Pancreas (tissue), 10 donors: ENCODE data around the gene HRCT1. TPM values are rescaled to one million over a fixed set of nuclear protein-coding genes. Genes with fewer than 3 reads are reported as not detected.
A peak's percentile ranks its signal among the peaks of the same experiment; 100 is the strongest.

ENCODE experiments used
- ATAC-seq, 4 donors: fragments of 200-7000 bp; cut with Tn5 transposase; one replicate each; pipeline versions ENCODE4 v1.8.0 to v1.9.1; 2020; ENCODE audit warnings: mild to moderate bottlenecking in 4 of 4, moderate library complexity in 4 of 4
- DNase-seq, 6 donors: peaks; one replicate each; pipeline ENCODE4 v3.0.0-alpha.2; 2020
- FAIRE-seq: peaks from 2 replicates; lab custom pipeline; 2012; peaks lifted over from hg19 to GRCh38; lab: Jason Lieb, UNC
- H3K27ac ChIP-seq, 4 donors: fragments of 200-600 bp; sonication (generic); 1 replicate in 3 of 4; 2 replicates in 1 of 4; pipeline versions ENCODE4 v1.5.0 to v1.8.0; 2020
- H3K27me3 ChIP-seq, 4 donors: fragments of 200-600 bp; one replicate each; pipeline ENCODE4 v1.8.0; 2021
- H3K36me3 ChIP-seq, 3 donors: fragments of 200-600 bp; sonication (generic) in 1 of 3; one replicate each; pipeline versions ENCODE4 v1.5.0 to v1.8.0; 2020 to 2021
- H3K4me1 ChIP-seq, 3 donors: fragments of 200-600 bp; one replicate each; pipeline ENCODE4 v1.8.0; 2021
- H3K4me3 ChIP-seq, 4 donors: fragments of 200-600 bp; sonication (generic) in 2 of 4; one replicate each; pipeline versions ENCODE4 v1.5.0 to v1.8.0; 2020 to 2021
- H3K9me3 ChIP-seq, 4 donors: fragments of 200-600 bp; one replicate each; pipeline ENCODE4 v1.8.0; 2021
- WGBS, 2 donors: extraction: QIAGEN DNeasy Blood & Tissue Kit; methylation state at CpG; one replicate each; pipeline ENCODE4 v1.1.7; 2013; 5-methylcytosine and 5-hydroxymethylcytosine counted together
- intact Hi-C, 3 donors: fragments of 100-400 bp; cut with DNase I; formaldehyde crosslinking; loops; one replicate each; pipeline versions ENCODE4 v1.11.1 to v1.14.2; 2022
- polyA plus RNA-seq, 2 donors: library from polyadenylated mRNA; stranded (reverse); fragments of 200-250 nt; gene quantifications; one replicate each; pipeline ENCODE4 v1.2.3, GENCODE V29; 2013
- total RNA-seq, 6 donors: library from RNA; stranded (reverse); fragmentation: NEBNext Ultra II Directional in 4 of 6; extraction: Animal tissue kit (Norgen Biotek cat#: 25700) in 4 of 6; gene quantifications; one replicate each; pipeline versions ENCODE4 v1.2.1 to v1.2.4, GENCODE V29; 2021 to 2023
- TF ChIP-seq, protein P1 (sequence below), 4 donors: fragments of 200-600 bp; sonication (generic) in 3 of 4; IDR thresholded peaks; one replicate each; pipeline versions ENCODE4 v1.5.0 to v1.8.0; 2021; ENCODE audit warnings: antibody characterized with exemption in 4 of 4
- donor health status: healthy with polysubstance abuse.
- donor health status: DM: no; HTN: no; CAD: no; lungs with moderate emphysema.
- donor health status: DM: no; HTN: no; CAD: no.
- donor health status: control.
- donor health status: control.
- donor health status: Bipolar disorder and iron deficiency.
- donor health status: DM: yes; HTN: yes; CAD: no.
- donor health status: DM: no; HTN: no; CAD: no.
- donor health status: DM: no; HTN: no; CAD: no.
- donor health status: DM: yes; HTN: yes; CAD: no.

HRCT1 gene
- total and polyA plus RNA-seq, 8 donors: 0.33 to 1.5 (median 0.83) TPM

DNA sequence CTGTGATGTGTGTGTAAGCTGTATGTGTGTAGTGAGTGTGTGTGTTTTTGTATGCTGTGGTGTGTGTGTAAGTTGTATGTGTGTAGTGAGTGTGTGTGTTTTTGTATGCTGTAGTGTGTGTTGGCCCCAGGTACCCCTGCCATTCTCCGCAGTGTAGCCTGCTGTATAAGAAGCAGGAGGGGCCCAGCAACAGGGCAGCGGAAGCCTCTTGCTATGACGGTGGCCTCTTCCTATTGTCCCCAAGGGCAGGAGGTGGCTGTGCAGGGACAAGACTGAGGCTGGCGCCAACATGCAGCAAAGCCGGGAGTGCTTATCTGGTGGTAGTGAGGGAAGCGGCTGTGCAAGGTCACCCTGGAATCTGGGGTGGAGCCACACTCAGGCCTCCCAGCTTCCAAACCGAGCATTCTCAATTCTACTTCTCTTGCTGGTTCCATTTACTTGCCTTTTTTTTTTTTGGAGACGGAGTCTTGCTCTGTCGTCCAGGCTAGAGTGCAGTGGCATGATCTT is 8.4 kb downstream of the HRCT1 start:
- DNase-seq (peak in 3 of 6 donors; percentile 32 to 72 (median 48)), ATAC-seq (peak; percentile 68 to 92 (median 80)), FAIRE-seq (peak; percentile 98)
- H3K9me3 ChIP-seq: no peaks in the 10 kb centered on the region
- TF ChIP-seq, protein P1, sequence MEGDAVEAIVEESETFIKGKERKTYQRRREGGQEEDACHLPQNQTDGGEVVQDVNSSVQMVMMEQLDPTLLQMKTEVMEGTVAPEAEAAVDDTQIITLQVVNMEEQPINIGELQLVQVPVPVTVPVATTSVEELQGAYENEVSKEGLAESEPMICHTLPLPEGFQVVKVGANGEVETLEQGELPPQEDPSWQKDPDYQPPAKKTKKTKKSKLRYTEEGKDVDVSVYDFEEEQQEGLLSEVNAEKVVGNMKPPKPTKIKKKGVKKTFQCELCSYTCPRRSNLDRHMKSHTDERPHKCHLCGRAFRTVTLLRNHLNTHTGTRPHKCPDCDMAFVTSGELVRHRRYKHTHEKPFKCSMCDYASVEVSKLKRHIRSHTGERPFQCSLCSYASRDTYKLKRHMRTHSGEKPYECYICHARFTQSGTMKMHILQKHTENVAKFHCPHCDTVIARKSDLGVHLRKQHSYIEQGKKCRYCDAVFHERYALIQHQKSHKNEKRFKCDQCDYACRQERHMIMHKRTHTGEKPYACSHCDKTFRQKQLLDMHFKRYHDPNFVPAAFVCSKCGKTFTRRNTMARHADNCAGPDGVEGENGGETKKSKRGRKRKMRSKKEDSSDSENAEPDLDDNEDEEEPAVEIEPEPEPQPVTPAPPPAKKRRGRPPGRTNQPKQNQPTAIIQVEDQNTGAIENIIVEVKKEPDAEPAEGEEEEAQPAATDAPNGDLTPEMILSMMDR (IDR thresholded peaks at IDR 0.05): no peak
- 16 to 22% methylated on average over 9 of the region's 9 CpGs for WGBS, 2 donors
- H3K4me3 ChIP-seq: no peak overlapping the region
- H3K27me3 ChIP-seq: no peaks in the 10 kb centered on the region
- H3K36me3 ChIP-seq: no peaks in the 10 kb centered on the region
- H3K27ac ChIP-seq: no peak overlapping the region
- no peaks in the 10 kb centered on the region for H3K4me1 ChIP-seq
- intact Hi-C loops: no loop called here

- H3K4me3 ChIP-seq: no peak overlapping the region
- intact Hi-C loops: no loop called here
- no peaks in the 10 kb centered on the region for H3K27me3 ChIP-seq
- ATAC-seq (no peak), FAIRE-seq (no peak), DNase-seq (no peak)
- no peaks in the 10 kb centered on the region for H3K9me3 ChIP-seq
- H3K4me1 ChIP-seq: no peaks in the 10 kb centered on the region
- no peak overlapping the region for H3K27ac ChIP-seq
- no peaks in the 10 kb centered on the region for H3K36me3 ChIP-seq
- TF ChIP-seq, protein P1 (IDR thresholded peaks at IDR 0.05): no peak
- 78 to 84% methylated on average over 16 of the region's 16 CpGs for WGBS, 2 donors
Measured at GRCh38 chr9:35915681-35916294, 9.8 kb downstream of the HRCT1 start.

- no peaks in the 10 kb centered on the region for H3K4me1 ChIP-seq
- no peaks in the 10 kb centered on the region for H3K9me3 ChIP-seq
- WGBS, 2 donors: 85 to 98% methylated on average over 4 of the region's 4 CpGs
- TF ChIP-seq, protein P1 (IDR thresholded peaks at IDR 0.05): no peak
- no peak overlapping the region for H3K4me3 ChIP-seq
- H3K27ac ChIP-seq: no peak overlapping the region
- intact Hi-C loops: no loop called here
- H3K36me3 ChIP-seq: no peaks in the 10 kb centered on the region
- no peak for FAIRE-seq
- H3K27me3 ChIP-seq: no peaks in the 10 kb centered on the region
- no peak for ATAC-seq
- DNase-seq: no peak
Measured at GRCh38 chr9:35917261-35917660, 11.3 kb downstream of the HRCT1 start.

DNA sequence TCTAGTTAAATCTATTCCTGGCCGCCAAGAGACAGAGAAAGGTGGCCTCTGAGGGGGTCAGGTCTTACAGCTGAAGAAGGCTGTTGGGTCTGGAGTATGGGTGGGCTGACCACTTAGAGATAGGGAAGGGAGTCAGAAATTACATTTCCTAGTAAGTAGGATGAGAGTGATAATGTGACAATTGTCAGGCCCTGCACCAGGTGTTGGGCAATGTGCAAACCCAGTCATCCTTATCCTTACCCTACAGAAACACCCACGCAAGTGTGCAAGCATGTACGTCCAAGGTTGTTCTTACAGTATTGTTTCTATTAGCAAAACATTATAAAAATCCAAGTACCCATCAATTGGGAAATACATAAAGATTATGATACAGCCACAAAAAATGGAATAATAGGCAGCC is 12.8 kb downstream of the HRCT1 start:
- WGBS, 2 donors: 92% methylated on average over 3 of the region's 3 CpGs
- Histone ChIP-seq H3K36me3 (no peaks in the 10 kb centered on the region), H3K4me1 (peaks cover 0 to under 1% (median 0%) of the 10 kb centered on the region in 3 donors), H3K27ac (no peak overlapping the region), H3K4me3 (no peak overlapping the region), H3K27me3 (no peaks in the 10 kb centered on the region), H3K9me3 (no peaks in the 10 kb centered on the region)
- intact Hi-C loops: no loop called here
- TF ChIP-seq, protein P1 (IDR thresholded peaks at IDR 0.05): no peak
- ATAC-seq (no peak), FAIRE-seq (no peak), DNase-seq (no peak)
